Lower lobe of right lung (tissue), 2 donors: ENCODE data around the gene AP5B1. TPM values are rescaled to one million over a fixed set of nuclear protein-coding genes. Genes with fewer than 3 reads are reported as not detected.

ENCODE experiments used
- ATAC-seq, 2 donors: fragments of 200-7000 bp; cut with Tn5 transposase; one replicate each; pipeline ENCODE4 v1.9.1; 2020 to 2022; ENCODE audit warnings: mild to moderate bottlenecking in 2 of 2, moderate library complexity in 2 of 2
- DNase-seq: peaks from one replicate; pipeline ENCODE4 v3.0.0-alpha.2; 2020
- H3K27ac ChIP-seq: fragments of 200-600 bp; one replicate; pipeline ENCODE4 v1.8.0; 2022
- H3K27me3 ChIP-seq: fragments of 200-600 bp; one replicate; pipeline ENCODE4 v1.8.0; 2022; ENCODE audit warnings: low read depth
- H3K36me3 ChIP-seq: fragments of 200-600 bp; one replicate; pipeline ENCODE4 v1.8.0; 2022; ENCODE audit warnings: mild to moderate bottlenecking
- H3K4me1 ChIP-seq: fragments of 200-600 bp; one replicate; pipeline ENCODE4 v1.8.0; 2022
- H3K4me3 ChIP-seq: fragments of 200-600 bp; one replicate; pipeline ENCODE4 v1.8.0; 2022; ENCODE audit warnings: mild to moderate bottlenecking
- H3K9me3 ChIP-seq: fragments of 200-600 bp; one replicate; pipeline ENCODE4 v1.8.0; 2022
- CTCF ChIP-seq: fragments of 200-600 bp; IDR thresholded peaks from one replicate; pipeline ENCODE4 v1.8.0; 2022; ENCODE audit warnings: antibody characterized with exemption, mild to moderate bottlenecking
- intact Hi-C: fragments of 100-400 bp; cut with DNase I; formaldehyde crosslinking; loops from one replicate; pipeline ENCODE4 v1.11.0; 2022
- long read RNA-seq: library from polyadenylated mRNA; unstranded; transcript quantifications from one replicate; pipeline ENCODE4 v2.0.0, GENCODE V29; 2021
- total RNA-seq: library from RNA; stranded (reverse); fragmentation: NEBNext Ultra II Directional; extraction: Animal tissue kit (Norgen Biotek cat#: 25700); gene quantifications from one replicate; pipeline ENCODE4 v1.2.1, GENCODE V29; 2021
- donor health status: DM: no; HTN: yes; CAD: no; lungs with severe emphysema.

AP5B1 gene
- total RNA-seq, result 46.3 TPM
- long read RNA-seq, full-length matches to known transcripts, result 59 of 188 reads
- long read RNA-seq, partial matches to known transcripts, result 0 of 188 reads
- long read RNA-seq, other reads (novel, unspliced or antisense), result 129 of 188 reads

DNA sequence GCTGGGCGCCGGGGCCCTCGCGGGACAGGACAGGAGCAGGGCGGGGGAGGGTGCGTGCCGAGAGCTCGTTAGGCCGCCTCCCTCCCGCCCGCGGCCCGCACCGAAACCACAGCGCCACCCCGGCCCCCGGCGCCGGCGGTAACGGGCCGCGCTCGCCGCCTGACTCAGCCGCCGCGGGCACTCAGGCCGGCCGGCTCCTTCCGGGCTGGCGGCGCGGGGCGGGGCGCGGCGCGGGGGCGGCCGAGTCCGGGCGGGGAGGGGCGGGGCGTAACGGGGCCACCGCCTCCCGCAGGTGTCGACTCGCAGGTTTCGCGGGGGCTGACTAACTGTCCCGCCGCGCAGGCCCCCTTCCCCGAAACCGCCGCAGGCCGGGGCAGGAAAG is at the start of gene AP5B1:
Gene AP5B1 (minus strand): TSS at position 207 of the 382 bp plus-strand sequence. CDS start 385 bp downstream, outside the sequence.
- Histone ChIP-seq H3K4me1 (peaks cover 40% of the 10 kb centered on the region), H3K27ac (peak within 1 kb of the TSS; percentile 94), H3K4me3 (peak within 1 kb of the TSS; percentile 73), H3K27me3 (peaks cover 10% of the 10 kb centered on the region), H3K36me3 (peaks cover 36% of the 10 kb centered on the region), H3K9me3 (no peaks in the 10 kb centered on the region)
- peak; percentile 77 to 84 for ATAC-seq
- intact Hi-C loops, result no loop called here
- DNase-seq, result peak; percentile 79
- TF ChIP-seq CTCF, result no peak

GRCh38 chr11:65829459-65829858 is 48.7 kb upstream of the AP5B1 start:
- TF ChIP-seq CTCF, result no peak
- H3K27me3 ChIP-seq, result no peaks in the 10 kb centered on the region

GRCh38 chr11:65826984-65827735 is 46.4 kb upstream of the AP5B1 start:
- Histone ChIP-seq H3K4me1 (no peaks in the 10 kb centered on the region), H3K9me3 (no peaks in the 10 kb centered on the region), H3K27me3 (no peaks in the 10 kb centered on the region), H3K27ac (no peak overlapping the region), H3K36me3 (no peaks in the 10 kb centered on the region), H3K4me3 (no peak overlapping the region)
- no peak for DNase-seq
- TF ChIP-seq CTCF, result no peak
- intact Hi-C loops, result no loop called here
- no peak for ATAC-seq

More at GRCh38 chr11:65829459-65829858, 48.7 kb upstream of the AP5B1 start:
- Histone ChIP-seq H3K27ac (no peak overlapping the region), H3K4me3 (no peak overlapping the region), H3K4me1 (peaks cover 13% of the 10 kb centered on the region), H3K9me3 (no peaks in the 10 kb centered on the region), H3K36me3 (no peaks in the 10 kb centered on the region)
- ATAC-seq (no peak), DNase-seq (no peak)
- intact Hi-C loops, result no loop called here

DNA sequence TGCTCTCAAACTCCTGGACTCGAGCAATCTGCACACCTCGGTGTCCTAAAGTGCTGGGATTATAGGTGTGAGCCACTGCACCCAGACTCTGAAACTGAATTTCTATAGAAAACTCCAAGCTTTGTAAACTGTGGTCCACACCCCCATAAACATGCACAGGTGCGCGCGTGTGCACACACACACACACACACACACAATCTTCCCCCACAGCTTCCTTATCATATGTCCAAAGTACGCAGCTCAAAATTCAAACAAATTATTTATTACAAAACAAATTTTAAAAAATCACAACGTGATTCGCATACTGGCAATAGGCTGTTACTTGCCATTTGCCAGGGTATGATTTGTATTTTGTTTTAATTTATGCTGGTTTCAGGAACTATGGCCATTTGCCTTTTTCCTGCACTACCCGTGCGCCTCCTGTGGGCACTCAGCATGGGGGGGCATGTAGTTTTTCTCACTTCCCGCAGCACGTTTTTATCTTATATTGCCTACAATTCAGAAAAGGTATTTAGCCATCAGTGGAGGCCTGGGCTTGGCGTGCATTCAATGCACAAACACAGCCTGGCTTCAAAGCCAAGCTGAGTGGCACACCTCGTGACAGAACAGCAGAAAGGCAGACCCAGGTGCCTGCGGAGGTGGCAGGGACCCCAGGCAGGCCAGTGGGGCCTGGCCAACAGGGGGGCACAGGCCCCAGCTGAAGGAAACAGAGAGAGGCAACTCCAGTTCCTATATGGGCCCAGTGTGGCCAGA is 42.2 kb upstream of the AP5B1 start:
- intact Hi-C loops, result no loop called here

More for the DNA sequence above, 42.2 kb upstream of the AP5B1 start:
- Histone ChIP-seq H3K27ac (no peak overlapping the region), H3K36me3 (no peaks in the 10 kb centered on the region), H3K4me1 (no peaks in the 10 kb centered on the region), H3K4me3 (no peak overlapping the region), H3K27me3 (no peaks in the 10 kb centered on the region), H3K9me3 (no peaks in the 10 kb centered on the region)
- TF ChIP-seq CTCF, result no peak
- ATAC-seq (peak in 1 of 2 donors; percentile 32), DNase-seq (peak; percentile 48)
